GM19240 (cell line): ENCODE data around the gene FBXW5.

Source experiments
- DNase-seq: peaks from one replicate; pipeline ENCODE4 v3.0.0; 2011; ENCODE audit warnings: low spot score; ENCODE audit not compliant: insufficient read length

Gene FBXW5

GRCh38 chr9:136949817-136950655, 5.5 kb upstream of the FBXW5 start:
- DNase-seq, result peak; percentile 100

- no peak for DNase-seq
Observed at GRCh38 chr9:136949239-136949816, 4.8 kb upstream of the FBXW5 start.

- no peak for DNase-seq
Observed at GRCh38 chr9:136947955-136948510, 3.5 kb upstream of the FBXW5 start.

DNA sequence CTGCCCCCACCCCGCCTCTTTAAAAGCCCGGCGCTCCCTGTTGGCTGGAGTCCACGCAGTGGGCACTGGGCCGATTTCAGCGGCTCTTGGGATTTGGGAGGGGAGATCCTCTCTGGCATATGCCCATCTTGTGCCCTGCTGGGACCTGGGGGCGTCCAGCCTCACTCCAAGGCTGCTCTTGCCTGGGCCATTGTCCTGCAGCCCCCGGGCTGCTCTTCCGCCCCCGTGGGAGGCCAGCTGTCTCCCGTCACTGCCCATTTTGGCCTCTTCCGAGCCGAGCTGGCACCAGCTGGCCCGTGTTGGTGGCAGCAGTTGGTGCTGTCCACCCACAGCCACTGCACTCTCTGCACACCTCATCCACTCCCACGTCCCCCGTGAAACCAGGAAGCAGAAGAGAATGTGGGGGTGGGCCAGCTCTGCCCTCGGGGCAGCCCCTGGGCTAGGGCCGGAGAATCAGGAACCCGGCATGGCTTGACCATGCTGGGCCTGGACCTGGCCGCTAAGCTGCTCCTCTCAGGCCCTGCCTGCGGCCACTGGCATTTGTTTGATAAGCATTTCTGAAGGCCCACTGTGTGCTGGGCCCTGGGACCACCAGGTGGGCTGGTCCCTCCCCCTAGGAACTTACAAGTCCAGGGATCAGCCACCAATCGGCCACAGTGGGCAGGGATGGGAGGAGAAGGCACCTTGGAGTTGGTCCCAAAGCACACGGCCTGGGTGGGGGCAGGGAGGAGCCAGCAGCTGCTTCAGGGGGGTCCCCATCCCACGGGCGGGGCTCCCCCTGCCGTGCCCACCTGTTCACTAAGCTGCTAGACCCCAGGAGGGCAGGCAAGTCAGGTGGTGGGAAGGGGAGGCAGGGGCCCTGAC, 2.7 kb upstream of the FBXW5 start:
- no peak for DNase-seq

- DNase-seq, result no peak
Observed at GRCh38 chr9:136946228-136947027, 1.9 kb upstream of the FBXW5 start.

GRCh38 chr9:136945333-136946227, 1.0 kb upstream of the FBXW5 start:
- no peak for DNase-seq

GRCh38 chr9:136944212-136944518, 373 bp downstream of the FBXW5 start:
- DNase-seq, result peak; percentile 65

DNA sequence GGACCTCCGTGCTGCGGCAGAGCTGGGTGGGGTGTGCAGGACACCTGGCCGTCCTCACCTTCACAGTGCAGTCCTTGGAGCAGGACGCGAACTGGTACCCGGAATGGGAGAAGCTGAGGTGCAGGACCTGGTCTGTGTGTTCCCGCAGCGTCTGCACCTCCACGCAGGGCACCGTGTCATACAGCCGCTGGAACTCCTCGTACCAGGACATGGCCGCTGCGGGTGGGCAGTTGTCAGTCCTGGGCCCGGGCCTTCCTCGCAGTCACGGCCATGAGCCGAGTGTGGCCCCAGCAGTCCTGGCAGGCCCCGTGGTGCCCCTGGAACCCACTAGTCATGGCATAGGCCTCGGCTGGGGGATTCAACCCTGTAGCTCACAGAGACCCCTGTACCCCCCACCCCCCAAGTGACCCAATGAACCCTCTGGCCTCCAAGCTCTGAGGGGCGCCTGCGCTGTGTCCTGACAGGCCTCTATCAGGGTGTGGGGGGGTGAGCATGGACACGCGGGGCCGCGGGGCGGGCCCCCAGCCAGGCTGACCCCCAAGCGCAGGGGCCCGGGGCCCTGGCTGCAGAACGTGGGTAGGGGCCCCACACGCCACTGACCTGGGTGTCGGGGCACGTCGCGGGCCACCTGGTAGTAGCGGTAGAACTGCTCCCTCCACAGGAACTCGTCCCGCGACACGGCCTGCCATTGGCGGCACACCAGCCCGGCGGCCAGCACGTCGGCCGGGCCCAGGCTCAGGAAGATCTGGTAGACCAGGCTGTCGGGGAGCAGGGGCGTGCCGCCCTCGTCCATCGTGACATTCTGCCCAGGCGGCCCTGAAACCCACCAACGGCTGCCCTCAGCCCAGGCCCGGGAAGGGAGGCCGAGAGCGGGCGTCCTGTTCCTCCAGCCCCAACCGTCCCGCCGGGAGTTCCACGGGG, 987 bp downstream of the FBXW5 start:
- peak; percentile 60 for DNase-seq

- DNase-seq, result no peak
Observed at GRCh38 chr9:136942881-136943230, 1.7 kb downstream of the FBXW5 start.

DNA sequence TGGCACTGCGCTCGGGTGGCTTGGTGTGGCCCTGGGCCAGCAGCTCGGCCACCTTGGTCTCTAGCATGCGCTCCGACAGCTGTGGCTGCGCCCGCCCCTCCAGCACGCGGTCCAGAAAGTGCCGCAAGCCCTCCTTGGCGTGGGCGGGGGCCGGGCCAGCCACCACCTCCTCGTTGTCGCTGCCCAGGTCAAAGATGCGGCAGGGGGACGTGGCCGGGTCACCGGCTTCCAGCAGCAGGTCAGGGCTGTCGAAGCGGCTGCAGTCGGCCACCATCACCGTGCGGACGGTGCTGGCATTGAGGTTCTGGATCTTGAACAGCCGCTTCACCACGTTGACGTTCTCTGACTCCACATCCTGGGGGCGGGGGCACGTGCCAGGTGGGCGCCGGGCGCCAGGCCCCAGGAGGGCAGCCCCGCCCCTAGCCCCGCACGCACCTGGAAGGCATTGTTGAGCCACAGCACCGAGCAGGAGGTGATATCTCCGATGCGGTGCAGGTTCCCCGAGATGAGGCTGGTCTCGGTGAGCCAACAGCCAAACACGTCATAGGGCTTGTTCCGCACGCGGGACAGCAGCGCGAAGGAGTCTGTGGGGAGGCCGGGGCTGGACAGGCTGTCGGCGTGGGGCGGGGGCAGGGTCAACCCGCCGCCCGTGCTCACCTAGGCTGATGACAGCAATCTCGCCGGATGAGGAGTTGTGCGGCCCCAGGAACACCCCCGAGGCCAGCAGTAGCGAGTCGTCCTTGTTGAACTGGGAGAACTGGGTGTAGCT, 2.2 kb downstream of the FBXW5 start:
- no peak for DNase-seq

DNA sequence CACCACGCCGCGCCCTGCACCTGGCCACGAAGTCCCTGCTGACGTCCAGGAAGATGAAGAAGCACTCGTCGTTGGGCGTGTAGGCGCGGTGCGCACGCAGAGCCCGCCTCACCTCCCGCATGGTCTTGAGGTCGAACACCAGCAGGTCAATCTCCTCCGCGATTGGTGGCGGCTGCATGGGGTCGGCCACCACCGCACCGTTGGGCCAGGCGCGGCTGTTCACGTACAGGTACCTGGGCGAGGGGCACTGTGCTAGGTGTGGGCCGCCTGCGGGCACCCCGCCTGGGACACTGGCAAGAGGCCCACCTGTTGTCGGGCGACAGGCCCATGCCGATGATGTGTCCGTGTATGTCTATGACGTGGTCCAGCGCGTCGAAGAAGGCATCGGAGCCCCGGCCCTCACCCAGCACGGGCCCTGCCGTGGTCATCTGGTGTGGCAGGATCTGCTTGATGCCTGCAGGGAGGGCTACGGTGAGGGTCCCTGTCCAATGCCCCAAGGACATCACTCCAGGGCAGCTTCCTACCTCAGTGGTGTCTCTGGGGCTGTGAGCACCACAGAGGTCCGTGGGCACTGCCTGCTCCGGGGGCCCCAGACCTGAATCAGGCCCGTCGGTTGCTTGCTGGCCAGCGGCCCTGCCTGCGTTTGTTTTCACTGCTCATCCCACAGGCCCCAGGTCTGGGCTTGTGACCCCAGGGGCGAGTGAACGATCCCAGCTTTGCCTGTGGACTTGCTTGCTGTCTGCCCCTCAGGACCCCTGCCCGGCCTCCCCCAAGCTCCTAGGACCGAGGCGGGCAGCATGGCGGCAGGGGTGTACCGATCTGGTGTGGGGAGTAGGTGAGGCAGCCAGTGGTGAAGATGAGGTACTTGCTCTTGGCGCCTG, 3.1 kb downstream of the FBXW5 start:
- DNase-seq, result no peak

DNA sequence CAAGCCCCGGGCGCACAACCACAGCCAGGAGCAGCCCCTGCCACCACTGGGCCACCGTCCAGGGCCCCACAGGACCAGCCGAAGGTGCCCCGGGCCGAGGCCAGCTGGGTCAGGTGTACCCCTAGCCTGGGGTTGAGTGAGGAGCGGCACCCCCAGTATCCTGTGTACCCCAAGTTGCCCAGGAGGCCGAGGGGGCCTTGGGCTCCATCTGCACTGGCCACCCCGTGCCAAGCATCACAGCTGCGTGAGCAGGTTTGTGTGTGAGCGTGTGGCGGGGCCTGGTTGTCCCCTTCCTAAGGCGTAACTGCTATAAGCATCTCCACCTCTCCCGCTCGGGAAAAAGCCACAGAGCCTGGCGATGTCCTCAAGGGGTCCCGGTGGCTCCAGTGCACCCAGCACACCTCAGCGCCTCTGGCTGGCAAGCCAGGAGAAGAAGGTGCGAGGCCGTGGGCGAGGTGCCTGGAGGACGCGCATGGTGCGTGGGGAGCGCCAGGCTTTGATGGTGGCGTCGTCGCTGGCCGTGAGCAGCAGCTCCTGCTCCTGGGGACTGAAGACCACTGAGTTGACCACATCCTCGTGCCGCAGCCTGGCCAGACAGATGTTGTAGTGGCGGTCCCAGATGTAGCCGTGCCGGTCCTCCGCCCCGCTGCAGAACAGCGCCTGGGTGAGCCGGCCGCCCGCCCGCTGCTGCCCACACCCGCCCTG, 3.9 kb downstream of the FBXW5 start:
- no peak for DNase-seq

GRCh38 chr9:136939996-136940525, 4.5 kb downstream of the FBXW5 start:
- no peak for DNase-seq

GRCh38 chr9:136939431-136939995, 5.0 kb downstream of the FBXW5 start:
- no peak for DNase-seq

- DNase-seq, result no peak
Observed at GRCh38 chr9:136937186-136938001, 7.1 kb downstream of the FBXW5 start.
